GM21526 (cell line): ENCODE results near the gene PKDREJ.

Experiments used
- ATAC-seq: cut with Tn5 transposase; IDR thresholded peaks from one replicate; pipeline ENCODE4 v1.9.1; 2021; ENCODE audit warnings: moderate library complexity; ENCODE audit not compliant: unreplicated experiment, low FRiP score

PKDREJ gene

GRCh38 chr22:46212195-46212594 is 50.9 kb downstream of the PKDREJ start:
- ATAC-seq = no peak

GRCh38 chr22:46209262-46209661 is 53.9 kb downstream of the PKDREJ start:
- ATAC-seq = no peak
